DMS53 treated with DMSO at 0.1 percent for 48 hours (cell line): Measurements from ENCODE around the gene PDXK.
A peak's percentile ranks its signal among the peaks of the same experiment; 100 is the strongest.

Experiments used
- DNase-seq: peaks from one replicate; lab custom pipeline; 2025; ENCODE audit not compliant: unreplicated experiment; lab: John Stamatoyannopoulos, UW

PDXK gene

DNA sequence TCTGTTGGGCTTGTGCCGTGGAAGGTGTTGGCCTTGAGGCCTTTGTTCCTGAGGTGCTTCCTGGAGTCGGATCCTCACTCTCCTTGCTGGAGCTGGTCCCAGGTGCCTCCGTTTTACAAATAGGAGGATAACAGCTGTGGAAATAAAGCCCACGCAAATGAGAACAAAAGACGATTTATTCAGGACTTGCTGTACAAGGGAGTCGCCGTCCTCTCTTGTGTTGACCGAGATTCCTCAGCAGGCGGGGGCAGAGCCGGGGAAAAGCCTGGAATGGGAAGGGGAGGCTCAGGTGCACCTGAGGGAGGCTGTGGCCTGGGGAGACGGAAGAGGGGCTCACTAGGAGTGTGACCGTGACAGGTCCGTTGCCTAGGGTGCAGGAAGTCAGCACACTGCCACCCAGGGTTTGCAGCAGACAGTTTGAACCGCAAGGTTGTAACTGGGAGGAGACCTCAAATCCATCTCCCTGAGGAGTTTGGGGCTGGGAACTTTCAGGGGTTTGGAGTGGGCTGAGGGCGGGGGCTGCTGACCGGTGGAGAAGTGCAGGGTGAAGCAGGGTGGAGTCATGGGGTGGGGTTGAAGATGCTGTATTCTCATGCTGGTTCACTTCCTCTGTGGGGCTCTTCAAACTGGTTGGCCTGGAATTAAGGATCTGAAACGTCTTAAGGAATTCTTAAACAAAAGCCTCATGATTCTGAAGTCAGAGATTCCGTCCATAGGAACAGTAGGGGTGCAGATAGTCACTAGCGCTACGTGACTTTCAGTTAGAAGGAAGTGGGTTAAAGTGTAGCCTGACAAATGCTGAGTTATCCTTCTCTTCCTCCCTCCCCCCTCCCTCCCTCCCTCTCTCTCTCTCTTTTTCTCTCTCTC, 59.8 kb downstream of the PDXK start:
- no peak for DNase-seq

GRCh38 chr21:43779660-43780059, 60.7 kb downstream of the PDXK start:
- peak; percentile 47 for DNase-seq

DNA sequence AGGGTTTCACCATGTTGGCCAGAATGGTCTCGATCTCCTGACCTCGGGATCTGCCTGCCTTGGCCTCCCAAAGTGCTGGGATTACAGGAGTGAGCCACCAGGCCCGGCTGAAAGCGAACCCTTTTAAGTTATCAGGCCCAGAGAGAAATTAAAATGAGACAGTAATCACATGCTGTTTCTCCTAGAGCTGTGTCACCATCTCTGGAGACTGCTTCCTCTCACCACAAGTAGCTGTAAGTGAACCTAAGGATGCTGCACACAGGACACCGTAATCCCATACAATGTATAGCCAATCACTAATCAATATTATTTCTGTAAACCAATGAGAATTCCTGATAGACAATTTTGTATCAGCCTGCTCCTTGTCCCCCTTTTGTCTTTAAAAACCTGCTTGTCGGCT, 62.9 kb downstream of the PDXK start:
- no peak for DNase-seq

GRCh38 chr21:43782431-43783097, 63.6 kb downstream of the PDXK start:
- no peak for DNase-seq

DNA sequence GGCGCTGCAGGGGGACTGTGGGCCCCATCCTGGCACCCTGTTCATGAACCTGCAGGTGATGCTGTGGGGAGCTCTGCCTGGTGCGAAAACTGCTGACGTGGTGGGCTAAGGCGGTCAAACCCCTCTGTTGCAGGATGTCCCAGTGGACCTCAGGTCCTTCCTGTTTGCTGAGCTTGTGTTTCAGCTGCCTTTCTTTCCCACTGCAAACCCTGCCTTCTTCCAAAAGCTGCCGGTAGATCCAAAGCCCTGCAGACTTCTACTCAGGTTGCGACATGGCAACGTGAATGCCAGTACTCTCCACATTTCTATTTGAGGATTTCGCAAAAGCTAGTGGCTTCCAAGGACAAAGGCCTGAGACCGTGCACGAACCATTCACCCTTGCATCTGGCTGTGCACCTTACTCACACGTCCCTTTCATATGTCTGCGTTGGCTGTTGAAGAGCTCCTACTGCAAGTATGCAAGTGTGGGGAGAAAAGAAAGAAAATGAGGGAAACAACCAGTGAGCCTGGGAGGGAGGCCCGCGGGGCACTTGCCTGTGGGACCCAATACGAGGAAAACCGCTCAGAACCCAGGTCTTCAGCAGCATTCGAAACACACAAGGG, 64.3 kb downstream of the PDXK start:
- DNase-seq: no peak

DNA sequence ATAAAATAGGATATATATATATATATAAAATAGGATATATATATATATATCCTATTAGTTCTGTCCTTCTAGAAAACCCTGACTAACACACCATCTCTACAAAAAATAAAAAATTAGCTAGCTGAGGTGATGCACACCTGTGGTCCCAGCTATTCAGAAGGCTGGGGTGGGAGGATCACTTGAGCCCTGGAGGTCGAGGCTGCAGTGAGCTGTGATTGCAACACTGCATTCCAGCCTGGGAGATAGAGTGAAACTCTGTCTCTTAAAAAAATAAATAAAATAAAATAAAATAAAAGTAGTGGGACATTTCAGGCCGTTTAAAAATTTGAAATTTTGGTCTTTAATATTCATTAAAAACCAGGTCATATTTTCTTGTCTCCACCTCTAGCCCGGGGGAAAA, 66.2 kb downstream of the PDXK start:
- DNase-seq: no peak

DNA sequence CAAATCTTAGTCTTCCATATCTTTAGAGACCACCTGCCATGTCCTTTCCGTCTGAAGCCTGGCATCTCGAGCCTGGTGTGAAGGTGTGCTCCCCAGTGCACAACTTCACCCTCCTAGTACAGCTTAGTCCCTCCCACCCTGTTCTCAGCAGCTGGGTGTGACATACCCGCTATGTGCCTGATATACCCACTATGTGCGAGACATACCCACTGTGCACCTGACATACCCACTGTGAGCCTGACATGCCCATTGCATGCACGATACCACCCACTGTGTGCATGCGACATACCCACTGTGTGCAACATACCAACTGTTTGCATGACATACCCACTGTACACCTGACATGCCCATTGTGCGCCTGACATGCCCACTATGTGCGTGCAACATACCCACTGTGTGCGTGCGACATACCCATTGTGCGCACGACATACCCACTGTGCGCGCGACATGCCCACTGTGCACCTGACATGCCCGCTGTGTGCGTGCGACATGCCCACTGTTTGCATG, 67.4 kb downstream of the PDXK start:
- no peak for DNase-seq

- DNase-seq: no peak
Measured at GRCh38 chr21:43786807-43787440, 68.0 kb downstream of the PDXK start.

DNA sequence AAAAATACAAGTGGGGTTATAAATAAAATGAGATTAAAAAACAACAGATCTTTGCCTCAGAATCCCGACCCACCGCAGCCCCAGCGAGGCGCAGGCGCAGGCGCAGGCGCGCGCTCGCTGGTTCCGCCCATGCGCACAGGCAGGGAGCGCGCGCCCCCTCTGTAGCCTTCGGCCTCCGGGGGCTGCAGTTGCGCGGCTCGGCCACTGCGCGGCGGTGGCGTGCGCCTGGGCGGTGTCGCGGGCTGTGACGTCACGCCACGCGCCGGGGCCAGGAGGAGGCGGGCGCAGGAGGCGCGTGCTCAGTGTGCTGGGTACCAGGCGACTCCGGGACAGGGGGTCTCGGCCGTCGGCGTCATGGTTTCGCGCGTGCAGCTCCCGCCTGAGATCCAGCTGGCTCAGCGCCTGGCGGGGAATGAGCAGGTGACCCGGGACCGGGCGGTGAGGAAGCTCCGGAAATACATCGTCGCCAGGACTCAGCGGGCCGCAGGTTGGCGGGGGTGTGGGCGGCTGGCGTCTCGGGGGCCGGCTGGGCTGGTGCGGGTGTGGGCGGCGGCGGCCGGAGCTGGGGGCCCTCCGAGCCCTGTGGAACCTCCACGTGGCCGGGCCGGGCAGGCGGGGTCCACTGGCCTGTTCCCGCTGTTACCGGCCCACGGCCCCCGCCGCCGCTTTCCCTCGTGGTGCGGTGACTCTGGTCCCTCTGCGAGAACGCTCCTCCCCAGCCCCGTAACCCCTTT, 70.5 kb downstream of the PDXK start, which contains the start of gene RRP1:
TSS of gene RRP1 (plus strand) at position 302 of the 734 bp plus-strand sequence. CDS start at position 355, 53 bp downstream.
- DNase-seq: peak; percentile 57

GRCh38 chr21:43790010-43790524, 71.1 kb downstream of the PDXK start:
- no peak for DNase-seq

GRCh38 chr21:43792406-43792805, 73.5 kb downstream of the PDXK start:
- DNase-seq: no peak

DNA sequence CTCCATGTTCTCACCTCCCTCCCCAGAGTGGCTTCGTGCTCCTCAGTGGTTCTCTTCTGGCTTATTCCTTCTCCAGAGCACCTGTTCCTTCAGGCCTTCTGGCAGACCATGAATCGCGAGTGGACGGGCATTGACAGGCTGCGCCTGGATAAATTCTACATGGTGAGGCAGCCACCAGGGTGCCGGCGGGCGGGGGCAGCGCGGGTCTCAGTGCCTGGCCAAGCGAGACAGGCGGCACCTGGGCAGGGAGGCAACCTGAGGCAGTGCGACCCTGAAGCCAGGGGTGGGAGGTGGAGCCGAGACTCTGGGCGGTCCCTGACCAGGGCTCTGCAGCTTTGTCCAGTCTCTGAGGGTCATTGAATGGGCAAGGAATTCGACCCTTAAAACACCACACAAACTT, 74.3 kb downstream of the PDXK start:
- no peak for DNase-seq

DNA sequence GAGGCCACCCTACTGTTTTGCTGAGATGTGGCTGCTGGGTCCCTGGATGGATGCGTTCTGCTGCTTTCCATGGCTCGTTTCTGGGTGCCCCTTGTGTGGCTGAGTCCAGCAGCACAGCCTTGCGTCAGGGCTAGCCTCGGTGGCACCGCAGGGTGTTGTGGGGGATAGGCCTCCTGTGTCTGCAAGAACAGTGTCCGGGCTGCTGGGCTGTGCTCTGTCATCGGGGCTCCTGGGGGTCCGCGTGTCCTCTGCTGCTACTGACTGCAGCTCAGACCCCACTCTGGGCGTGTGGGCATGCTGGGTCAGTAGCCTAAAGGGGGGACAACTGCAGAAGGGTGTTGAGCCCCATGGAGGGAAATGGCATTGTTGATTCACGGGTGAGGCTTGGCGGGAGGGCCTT, 75.4 kb downstream of the PDXK start:
- DNase-seq: no peak

- DNase-seq: no peak
Measured at GRCh38 chr21:43794857-43795256, 75.9 kb downstream of the PDXK start.

DNA sequence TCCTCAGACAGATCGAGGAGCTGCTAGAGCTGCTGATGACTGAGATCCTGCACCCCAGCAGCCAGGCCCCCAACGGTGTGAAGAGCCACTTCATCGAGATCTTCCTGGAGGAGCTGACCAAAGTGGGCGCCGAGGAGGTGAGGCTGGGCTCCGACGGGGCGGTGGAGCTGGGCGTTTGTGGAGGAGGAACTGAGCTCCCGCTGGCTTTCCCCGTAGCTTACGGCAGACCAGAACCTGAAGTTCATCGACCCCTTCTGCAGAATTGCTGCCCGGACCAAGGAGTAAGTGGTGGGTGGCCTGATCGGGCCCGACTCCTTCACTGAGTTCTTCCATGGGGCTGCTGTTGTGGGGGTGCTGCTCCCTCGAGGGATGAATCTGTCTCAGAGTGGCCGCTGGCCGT, 78.5 kb downstream of the PDXK start:
- no peak for DNase-seq

DNA sequence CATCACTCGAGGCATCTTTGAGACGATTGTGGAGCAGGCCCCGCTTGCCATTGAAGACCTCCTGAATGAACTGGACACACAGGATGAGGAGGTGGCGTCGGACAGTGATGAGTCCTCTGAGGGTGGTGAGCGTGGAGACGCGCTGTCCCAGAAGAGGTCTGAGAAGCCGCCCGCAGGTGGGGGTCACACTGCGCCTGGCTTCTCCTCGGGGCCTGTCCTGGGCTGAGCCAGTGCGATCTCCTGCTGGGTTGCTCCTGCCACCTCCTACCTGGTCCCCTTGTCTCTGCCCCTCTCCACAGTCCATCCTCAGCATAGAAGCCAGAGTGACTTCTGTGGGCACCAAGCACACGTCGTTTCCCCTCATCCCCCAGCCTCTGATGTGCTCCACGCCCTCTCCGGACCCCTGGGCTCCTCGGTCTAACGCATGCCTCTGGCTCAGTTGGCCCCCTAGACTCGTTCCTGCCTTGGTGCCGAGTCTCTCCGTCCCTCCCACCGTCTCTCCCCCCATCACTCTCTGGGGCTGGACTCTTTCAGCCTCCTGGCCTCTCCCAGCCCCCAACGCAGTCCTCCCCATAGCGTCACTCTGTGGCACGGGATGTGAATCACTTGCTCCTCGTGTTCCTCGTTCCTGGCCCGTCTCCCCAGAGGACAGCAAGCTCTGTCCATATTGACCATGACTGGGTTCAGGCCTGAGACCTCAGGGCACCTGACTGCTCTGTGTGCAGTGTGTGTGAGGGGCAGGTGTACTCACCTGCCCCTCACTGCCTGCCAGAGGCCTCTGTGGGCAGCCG, 79.2 kb downstream of the PDXK start:
- no peak for DNase-seq

- DNase-seq: no peak
Measured at GRCh38 chr21:43799301-43799840, 80.4 kb downstream of the PDXK start.

- DNase-seq: no peak
Measured at GRCh38 chr21:43800124-43800523, 81.2 kb downstream of the PDXK start.

GRCh38 chr21:43800566-43800965, 81.6 kb downstream of the PDXK start:
- no peak for DNase-seq
